Suprapubic skin (tissue), 4 donors: ENCODE data around the gene ABLIM3. TPM values are rescaled to one million over a fixed set of nuclear protein-coding genes. Genes with fewer than 3 reads are reported as not detected.
A peak's percentile ranks its signal among the peaks of the same experiment; 100 is the strongest.

ENCODE experiments used
- DNase-seq, 2 donors: peaks; one replicate each; pipeline ENCODE4 v3.0.0-alpha.2; 2019; ENCODE audit warnings: low spot score in 2 of 2
- H3K27ac ChIP-seq: fragments of 200-600 bp; sonication (generic); one replicate; pipeline ENCODE4 v1.5.1; 2019
- H3K27me3 ChIP-seq: fragments of 200-600 bp; sonication (generic); one replicate; pipeline ENCODE4 v1.5.1; 2019
- H3K36me3 ChIP-seq: fragments of 200-600 bp; sonication (generic); one replicate; pipeline ENCODE4 v1.5.1; 2019
- H3K4me1 ChIP-seq: fragments of 200-600 bp; sonication (generic); one replicate; pipeline ENCODE4 v1.5.1; 2019
- H3K4me3 ChIP-seq: fragments of 200-600 bp; sonication (generic); one replicate; pipeline ENCODE4 v1.5.1; 2019; ENCODE audit warnings: mild to moderate bottlenecking
- H3K9me3 ChIP-seq: fragments of 200-600 bp; sonication (generic); one replicate; pipeline ENCODE4 v1.5.1; 2019
- CTCF ChIP-seq, 2 donors: fragments of 200-600 bp in 1 of 2; fragments of 450-650 bp in 1 of 2; sonication (generic) in 1 of 2; IDR thresholded peaks; one replicate each; pipeline ENCODE4 v1.5.1; 2016 to 2019; ENCODE audit warnings: antibody characterized with exemption in 2 of 2, mild to moderate bottlenecking in 1 of 2, moderate library complexity in 1 of 2
- EP300 ChIP-seq: sonication (generic); formaldehyde crosslinking; IDR thresholded peaks from one replicate; pipeline ENCODE4 v1.6.1; 2017; ENCODE audit warnings: antibody characterized with exemption
- POLR2A ChIP-seq, 2 donors: fragments of 450-650 bp; IDR thresholded peaks; one replicate each; pipeline ENCODE4 v1.6.1; 2017; ENCODE audit warnings: antibody characterized with exemption in 2 of 2, mild to moderate bottlenecking in 2 of 2, moderate library complexity in 2 of 2
- POLR2AphosphoS5 ChIP-seq, 3 donors: sonication (generic); formaldehyde crosslinking; IDR thresholded peaks; one replicate each; pipeline ENCODE4 v1.6.1; 2017; ENCODE audit warnings: antibody characterized with exemption in 3 of 3
- WGBS: methylation state at CpG from one replicate; pipeline ENCODE4 v1.1.5; 2018; 5-methylcytosine and 5-hydroxymethylcytosine counted together
- total RNA-seq, 4 donors: library from RNA; depleted of rRNA; stranded (reverse); fragments of >200 nt; gene quantifications; one replicate each; pipeline ENCODE4 v1.1.0, GENCODE V29; 2016

Gene ABLIM3
- total RNA-seq, 4 donors from 2014 or later, result 4.7 to 22.6 (median 13.4) TPM

DNA sequence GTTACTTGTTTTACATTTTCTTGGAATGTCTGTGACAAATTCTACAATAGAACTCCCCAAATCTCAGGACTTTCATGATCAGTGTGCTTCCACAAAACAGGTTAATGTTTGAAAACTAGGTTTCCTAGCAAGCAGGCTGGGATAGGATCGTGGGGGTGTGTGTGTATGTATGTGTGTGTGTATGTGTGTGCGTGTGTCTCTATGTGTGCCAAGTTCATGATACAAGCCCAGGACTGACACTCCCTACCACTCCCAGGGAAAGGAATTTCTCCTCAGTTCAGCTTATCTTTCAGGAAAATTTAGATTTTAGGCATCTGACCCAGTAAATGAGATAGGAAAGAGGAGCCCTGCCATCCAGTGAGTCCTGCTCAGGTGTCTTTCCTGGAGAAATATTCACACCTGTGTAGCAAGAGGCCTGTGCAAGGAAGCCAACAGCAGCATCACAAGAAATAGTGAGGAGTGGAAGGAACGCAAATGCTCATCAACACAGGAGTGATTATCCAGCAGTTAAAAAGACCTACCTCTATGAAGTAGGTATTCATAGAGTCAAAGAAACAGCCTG is 13.8 kb upstream of the ABLIM3 start:
- Histone ChIP-seq H3K9me3 (no peaks in the 10 kb centered on the region), H3K36me3 (no peaks in the 10 kb centered on the region), H3K4me1 (peaks cover 28% of the 10 kb centered on the region), H3K27me3 (no peaks in the 10 kb centered on the region), H3K4me3 (no peak overlapping the region), H3K27ac (no peak overlapping the region)
- no peak for TF ChIP-seq CTCF (IDR thresholded peaks at IDR 0.05)
- TF ChIP-seq POLR2A (IDR thresholded peaks at IDR 0.05), result no peak
- no peak for TF ChIP-seq POLR2AphosphoS5 (IDR thresholded peaks at IDR 0.05)
- no peak for TF ChIP-seq EP300
- no peak for DNase-seq
- 49% methylated on average over 3 of the region's 3 CpGs for WGBS

GRCh38 chr5:149128023-149128875 is 13.0 kb upstream of the ABLIM3 start:
- H3K27ac ChIP-seq, result no peak overlapping the region
- H3K27me3 ChIP-seq, result no peaks in the 10 kb centered on the region
- no peaks in the 10 kb centered on the region for H3K36me3 ChIP-seq
- no peak for DNase-seq
- WGBS, result 46% methylated on average over 13 of the region's 13 CpGs
- TF ChIP-seq POLR2A (IDR thresholded peaks at IDR 0.05), result no peak
- TF ChIP-seq EP300, result no peak
- TF ChIP-seq POLR2AphosphoS5 (IDR thresholded peaks at IDR 0.05), result no peak
- peak; percentile 23 to 60 for TF ChIP-seq CTCF (IDR thresholded peaks at IDR 0.05)
- H3K9me3 ChIP-seq, result no peaks in the 10 kb centered on the region
- H3K4me3 ChIP-seq, result no peak overlapping the region
- H3K4me1 ChIP-seq, result peaks cover 28% of the 10 kb centered on the region

DNA sequence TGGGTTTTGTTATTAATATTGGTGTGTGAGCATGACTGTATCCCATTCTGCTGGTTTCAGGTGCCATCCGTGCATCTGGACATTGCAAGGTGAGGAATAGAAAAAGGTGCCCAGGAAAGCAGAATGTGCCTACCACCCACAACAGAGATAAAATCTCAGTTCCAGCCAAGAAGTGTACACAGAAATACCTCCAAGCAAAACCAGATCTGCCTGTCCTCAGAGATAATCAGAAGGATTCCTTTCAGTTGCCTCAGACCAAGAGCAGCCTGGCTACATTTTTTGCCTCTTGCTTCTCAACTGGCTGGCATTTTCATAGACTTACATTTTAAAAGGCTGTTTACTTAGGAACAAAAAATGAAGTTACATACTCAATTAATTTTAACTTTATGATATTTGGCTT is 12.1 kb upstream of the ABLIM3 start:
- Histone ChIP-seq H3K27me3 (no peaks in the 10 kb centered on the region), H3K27ac (no peak overlapping the region), H3K9me3 (no peaks in the 10 kb centered on the region), H3K36me3 (no peaks in the 10 kb centered on the region), H3K4me3 (no peak overlapping the region), H3K4me1 (peaks cover 35% of the 10 kb centered on the region)
- TF ChIP-seq CTCF (IDR thresholded peaks at IDR 0.05) (no peak), EP300 (no peak), POLR2A (IDR thresholded peaks at IDR 0.05) (no peak), POLR2AphosphoS5 (IDR thresholded peaks at IDR 0.05) (no peak)
- DNase-seq, result no peak
- WGBS, result 54% methylated on average over 1 of the region's 1 CpG

GRCh38 chr5:149130121-149130914 is 11.0 kb upstream of the ABLIM3 start:
- H3K4me3 ChIP-seq, result no peak overlapping the region
- no peak overlapping the region for H3K27ac ChIP-seq
- TF ChIP-seq POLR2AphosphoS5 (IDR thresholded peaks at IDR 0.05), result no peak
- TF ChIP-seq CTCF (IDR thresholded peaks at IDR 0.05), result no peak
- no peak for TF ChIP-seq EP300
- no peak for TF ChIP-seq POLR2A (IDR thresholded peaks at IDR 0.05)
- 37% methylated on average over 8 of the region's 8 CpGs for WGBS
- H3K9me3 ChIP-seq, result no peaks in the 10 kb centered on the region
- H3K36me3 ChIP-seq, result no peaks in the 10 kb centered on the region
- DNase-seq, result no peak
- no peaks in the 10 kb centered on the region for H3K27me3 ChIP-seq
- peaks cover 44% of the 10 kb centered on the region for H3K4me1 ChIP-seq

DNA sequence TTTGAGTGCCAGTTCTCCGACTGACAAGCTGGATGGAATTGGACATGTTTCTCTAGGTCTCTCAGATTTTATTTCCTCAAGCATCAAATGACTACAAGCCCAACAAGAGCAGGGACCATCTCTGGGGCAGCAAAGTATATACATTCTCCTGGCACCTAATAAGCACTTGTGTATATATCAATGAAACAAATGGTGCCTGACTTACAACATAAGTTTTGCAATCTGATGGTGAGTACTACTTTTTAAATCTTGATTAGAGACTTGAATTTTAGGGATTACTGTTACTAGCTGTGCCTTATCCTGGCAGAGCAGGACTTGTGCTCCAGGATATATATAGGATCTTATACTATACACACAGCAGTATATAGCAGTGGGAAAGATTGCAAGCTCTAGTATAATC is 8.8 kb upstream of the ABLIM3 start:
- Histone ChIP-seq H3K9me3 (no peaks in the 10 kb centered on the region), H3K27ac (no peak overlapping the region), H3K36me3 (no peaks in the 10 kb centered on the region), H3K4me3 (no peak overlapping the region), H3K4me1 (peaks cover 40% of the 10 kb centered on the region), H3K27me3 (no peaks in the 10 kb centered on the region)
- no peak for TF ChIP-seq POLR2A (IDR thresholded peaks at IDR 0.05)
- no peak for TF ChIP-seq EP300
- no peak for TF ChIP-seq CTCF (IDR thresholded peaks at IDR 0.05)
- TF ChIP-seq POLR2AphosphoS5 (IDR thresholded peaks at IDR 0.05), result no peak
- no peak for DNase-seq
- 86% methylated on average over 1 of the region's 1 CpG for WGBS
